Bronchial epithelial cell (primary cell): ENCODE results near the gene KLK6. TPM values are rescaled to one million over a fixed set of nuclear protein-coding genes. Genes with fewer than 3 reads are reported as not detected.

Source experiments
- DNase-seq: peaks from one replicate; pipeline ENCODE4 v3.0.0-alpha.2; 2010; ENCODE audit warnings: low read depth
- FAIRE-seq: peaks from 2 replicates; lab custom pipeline; 2011; peaks lifted over from hg19 to GRCh38; lab: Jason Lieb, UNC
- H3K27me3 ChIP-seq: 2 replicates; pipeline ENCODE4 v1.5.1; 2011; ENCODE audit warnings: low read length; ENCODE audit not compliant: control insufficient read depth, insufficient read depth
- H3K36me3 ChIP-seq: 2 replicates; pipeline ENCODE4 v1.5.1; 2011; ENCODE audit warnings: low read length; ENCODE audit not compliant: control insufficient read depth, insufficient read depth
- H3K4me3 ChIP-seq: 2 replicates; pipeline ENCODE4 v1.5.1; 2011; ENCODE audit warnings: mild to moderate bottlenecking, low read depth, low read length, control low read depth
- total RNA-seq: library from RNA; depleted of rRNA; stranded (reverse); fragments of >200 nt; gene quantifications from 2 replicates; pipeline ENCODE4 v1.2.1, GENCODE V29; 2014
- TF ChIP-seq, protein P1 (sequence below): IDR thresholded peaks from 2 replicates; pipeline ENCODE4 v1.5.1; 2011; ENCODE audit warnings: mild to moderate bottlenecking, moderate library complexity, low read length, control low read depth, inconsistent platforms; ENCODE audit not compliant: insufficient read depth, severe bottlenecking

Gene KLK6
- total RNA-seq, 1 donor from 2014 or later: 0.26 TPM

DNA sequence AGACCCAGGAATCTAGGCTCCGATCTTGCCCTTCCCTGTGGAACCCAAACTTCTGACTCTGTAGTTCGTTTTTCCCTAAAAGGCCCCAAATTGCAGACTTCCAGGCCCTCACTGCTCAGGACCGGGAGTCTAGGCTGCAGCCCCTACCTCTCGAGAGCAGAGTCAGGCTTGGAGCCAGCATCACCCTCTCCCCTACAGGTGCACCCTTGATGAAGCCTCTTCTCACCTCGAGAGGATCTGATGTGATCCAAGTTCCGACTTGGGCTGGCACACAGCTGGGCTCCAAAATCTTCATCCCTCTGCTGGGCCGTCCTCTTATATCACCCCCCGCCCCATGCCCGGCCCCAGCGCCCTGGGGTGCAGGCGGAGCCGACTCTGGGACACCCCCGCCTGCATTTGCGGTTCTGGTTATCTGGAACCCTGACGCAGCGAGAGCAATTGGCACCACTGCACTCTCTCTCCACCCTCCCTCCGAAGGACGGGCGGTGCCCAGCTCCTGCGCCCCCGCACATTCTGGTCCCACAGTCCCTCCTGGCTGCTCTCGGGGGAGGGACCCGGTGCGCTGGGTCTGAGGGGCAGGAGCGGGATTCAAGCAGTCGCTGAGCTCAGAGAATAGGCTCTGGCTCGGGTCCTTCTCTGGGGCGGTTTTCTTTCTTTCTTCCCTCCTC, 14.4 kb upstream of the KLK6 start, which contains the start of gene KLK7:
TSS of gene KLK7 (minus strand) at position 293 of the 668 bp plus-strand sequence. CDS start 1,518 bp downstream, outside the sequence.
- H3K27me3 ChIP-seq: peaks cover 8% of the 10 kb centered on the region
- H3K36me3 ChIP-seq: no peaks in the 10 kb centered on the region
- FAIRE-seq (no peak), DNase-seq (no peak)
- no peak within 1 kb of the TSS for H3K4me3 ChIP-seq
- TF ChIP-seq, protein P1, sequence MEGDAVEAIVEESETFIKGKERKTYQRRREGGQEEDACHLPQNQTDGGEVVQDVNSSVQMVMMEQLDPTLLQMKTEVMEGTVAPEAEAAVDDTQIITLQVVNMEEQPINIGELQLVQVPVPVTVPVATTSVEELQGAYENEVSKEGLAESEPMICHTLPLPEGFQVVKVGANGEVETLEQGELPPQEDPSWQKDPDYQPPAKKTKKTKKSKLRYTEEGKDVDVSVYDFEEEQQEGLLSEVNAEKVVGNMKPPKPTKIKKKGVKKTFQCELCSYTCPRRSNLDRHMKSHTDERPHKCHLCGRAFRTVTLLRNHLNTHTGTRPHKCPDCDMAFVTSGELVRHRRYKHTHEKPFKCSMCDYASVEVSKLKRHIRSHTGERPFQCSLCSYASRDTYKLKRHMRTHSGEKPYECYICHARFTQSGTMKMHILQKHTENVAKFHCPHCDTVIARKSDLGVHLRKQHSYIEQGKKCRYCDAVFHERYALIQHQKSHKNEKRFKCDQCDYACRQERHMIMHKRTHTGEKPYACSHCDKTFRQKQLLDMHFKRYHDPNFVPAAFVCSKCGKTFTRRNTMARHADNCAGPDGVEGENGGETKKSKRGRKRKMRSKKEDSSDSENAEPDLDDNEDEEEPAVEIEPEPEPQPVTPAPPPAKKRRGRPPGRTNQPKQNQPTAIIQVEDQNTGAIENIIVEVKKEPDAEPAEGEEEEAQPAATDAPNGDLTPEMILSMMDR: no peak

DNA sequence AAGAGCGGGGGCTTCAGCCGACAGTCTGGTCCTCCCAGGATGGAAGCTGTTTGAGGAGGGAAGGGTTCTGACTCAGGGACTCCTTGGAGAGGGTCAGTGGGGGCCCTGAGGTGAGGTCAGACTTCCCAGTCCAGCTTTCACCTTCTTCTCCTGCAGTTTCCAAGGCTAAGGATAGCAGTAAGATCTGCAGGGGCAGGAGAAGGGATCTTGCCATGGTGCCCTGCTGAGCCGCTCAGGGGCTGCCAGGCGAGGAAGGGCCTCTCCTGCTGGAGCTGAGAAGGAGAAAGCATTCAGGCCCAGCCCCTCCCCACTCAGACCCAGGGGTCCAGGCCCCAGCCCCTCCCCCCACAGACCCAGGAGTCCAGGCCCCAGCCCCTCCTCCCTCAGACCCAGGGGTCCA, 12.8 kb upstream of the KLK6 start:
- FAIRE-seq: no peak
- H3K4me3 ChIP-seq: no peak overlapping the region
- TF ChIP-seq, protein P1: no peak

DNA sequence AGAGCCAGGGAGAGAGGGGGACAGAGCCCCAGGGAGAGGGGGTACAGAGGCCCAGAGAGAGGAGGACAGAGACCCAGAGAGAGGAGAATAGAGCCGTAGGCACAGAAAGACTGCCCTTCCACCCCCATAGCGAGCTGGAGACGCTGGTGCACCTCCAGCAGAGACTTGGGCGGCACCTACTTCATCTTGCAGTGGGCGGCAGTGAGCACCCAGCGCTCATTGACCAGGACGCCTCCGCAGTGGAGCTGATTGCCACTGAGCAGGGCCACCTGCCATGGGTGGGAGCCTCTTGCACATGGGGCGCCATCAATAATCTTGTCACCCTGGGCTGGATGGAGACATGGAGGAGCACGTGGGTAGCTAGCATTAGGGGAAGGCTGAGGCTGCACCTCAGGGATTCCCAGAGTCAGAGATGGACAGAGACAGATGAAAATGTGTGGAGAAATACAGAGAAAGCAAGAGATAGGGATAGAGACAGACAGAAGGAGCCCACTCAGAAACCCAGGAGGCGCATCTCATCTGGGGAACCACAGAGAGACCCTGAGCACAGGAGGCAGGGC, 12.3 kb upstream of the KLK6 start:
- no peaks in the 10 kb centered on the region for H3K36me3 ChIP-seq

More for the DNA sequence above, 12.8 kb upstream of the KLK6 start:
- DNase-seq: no peak
- Histone ChIP-seq H3K36me3 (no peaks in the 10 kb centered on the region), H3K27me3 (peaks cover 8% of the 10 kb centered on the region)

DNA sequence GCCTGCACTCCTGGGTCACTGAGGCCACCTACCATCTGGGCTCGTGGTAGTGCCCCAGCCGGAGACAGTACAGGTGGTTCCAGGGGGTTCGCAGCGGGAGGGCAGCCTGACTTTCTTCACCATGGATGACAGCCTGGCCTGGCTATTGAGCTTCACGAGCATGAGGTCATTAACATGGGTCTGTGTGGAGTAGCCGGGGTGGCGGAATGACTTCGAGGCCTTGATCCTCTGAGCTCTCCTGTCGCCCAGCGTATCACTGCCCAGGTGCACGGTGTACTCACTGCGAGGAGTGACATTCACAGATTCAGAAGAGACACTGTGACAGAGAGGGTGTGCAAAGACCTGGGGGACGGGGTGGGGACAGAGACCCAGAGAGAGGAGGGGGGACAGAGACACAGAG, 10.8 kb upstream of the KLK6 start:
- FAIRE-seq: no peak
- Histone ChIP-seq H3K27me3 (peaks cover 8% of the 10 kb centered on the region), H3K4me3 (no peak overlapping the region), H3K36me3 (no peaks in the 10 kb centered on the region)
- no peak for DNase-seq
- TF ChIP-seq, protein P1: no peak

More for the DNA sequence above, 12.3 kb upstream of the KLK6 start:
- TF ChIP-seq, protein P1: no peak
- Histone ChIP-seq H3K27me3 (peaks cover 8% of the 10 kb centered on the region), H3K4me3 (no peak overlapping the region)
- no peak for FAIRE-seq
- no peak for DNase-seq

DNA sequence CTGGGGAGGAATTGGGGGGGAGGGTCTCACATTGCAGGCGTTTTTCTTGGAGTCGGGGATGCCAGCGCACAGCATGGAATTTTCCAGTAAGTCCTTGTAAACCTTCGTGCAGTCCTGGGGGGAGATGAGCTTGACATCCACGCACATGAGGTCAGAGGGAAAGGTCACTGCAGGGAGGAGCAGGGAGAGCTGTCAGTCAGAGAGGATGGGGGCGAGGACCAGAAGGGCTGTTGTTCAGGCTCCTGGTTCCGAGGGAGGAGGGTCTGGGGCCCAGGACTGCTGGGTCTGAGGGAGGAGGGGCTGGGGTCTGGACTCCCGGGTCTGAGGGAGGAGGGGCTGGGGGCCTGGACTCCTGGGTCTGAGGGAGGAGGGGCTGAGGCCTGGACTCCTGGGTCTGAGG, 10.4 kb upstream of the KLK6 start:
- H3K27me3 ChIP-seq: peaks cover 8% of the 10 kb centered on the region
- DNase-seq (no peak), FAIRE-seq (no peak)
- H3K36me3 ChIP-seq: no peaks in the 10 kb centered on the region
- TF ChIP-seq, protein P1: no peak
- no peak overlapping the region for H3K4me3 ChIP-seq
